ENCODE results near the gene OR5M3.

The OR5M3 gene

GRCh38 chr11:56453521-56453920 is 19.6 kb downstream of the OR5M3 start:
- H3K27me3 ChIP-seq (ENCODE audit: control insufficient read depth, insufficient read depth, low read length, poor library complexity, severe bottlenecking), result no peaks in the 10 kb centered on the region
- no peak overlapping the region for H3K27ac ChIP-seq (ENCODE audit: insufficient read depth, low read depth, low read length, poor library complexity, severe bottlenecking)
- WGBS, 2 experiments, result 89 to 93% methylated on average over 4 of the region's 4 CpGs
- no peak overlapping the region for H3K4me3 ChIP-seq (ENCODE audit: insufficient read depth, low read depth, low read length)
- no peaks in the 10 kb centered on the region for H3K4me1 ChIP-seq (ENCODE audit: control insufficient read depth, insufficient read depth, low read length)
- H3K36me3 ChIP-seq (ENCODE audit: control insufficient read depth, insufficient read depth, low read length), result no peaks in the 10 kb centered on the region
- no peaks in the 10 kb centered on the region for H3K9me3 ChIP-seq (ENCODE audit: control insufficient read depth, low read length)

All from ectodermal cell (in vitro differentiated cells).